HuH-7.5 (cell line): ENCODE measurements around the gene CCDC150.
"Not testable (repeated sequence)": the region's sequence is repeated elsewhere in the genome, so short reads cannot be mapped to it uniquely, and the experiment has no call there.

Experiments
- DNase-seq: peaks from one replicate; pipeline ENCODE4 v3.0.0; 2011; ENCODE audit warnings: low spot score

Gene CCDC150

GRCh38 chr2:196635156-196635555, 4.4 kb upstream of the CCDC150 start:
- DNase-seq, result no peak

GRCh38 chr2:196638765-196639164, 750 bp upstream of the CCDC150 start:
- no peak for DNase-seq

GRCh38 chr2:196640031-196640548, 575 bp downstream of the CCDC150 start:
- no peak for DNase-seq

GRCh38 chr2:196649202-196649601, 9.7 kb downstream of the CCDC150 start:
- no peak for DNase-seq

- DNase-seq, result no peak
Observed at GRCh38 chr2:196651387-196652094, 12.0 kb downstream of the CCDC150 start.

- DNase-seq, result no peak
Observed at GRCh38 chr2:196652869-196653268, 13.4 kb downstream of the CCDC150 start.

- DNase-seq, result no peak
Observed at GRCh38 chr2:196653843-196654242, 14.3 kb downstream of the CCDC150 start.

- DNase-seq, result no peak
Observed at GRCh38 chr2:196655761-196656160, 16.2 kb downstream of the CCDC150 start.

- DNase-seq, result no peak
Observed at GRCh38 chr2:196657333-196657732, 17.8 kb downstream of the CCDC150 start.

- DNase-seq, result no peak
Observed at GRCh38 chr2:196659844-196660243, 20.3 kb downstream of the CCDC150 start.

GRCh38 chr2:196660244-196660643, 20.7 kb downstream of the CCDC150 start:
- DNase-seq, result no peak

- DNase-seq, result no peak
Observed at GRCh38 chr2:196670342-196670741, 30.8 kb downstream of the CCDC150 start.

GRCh38 chr2:196675963-196676362, 36.4 kb downstream of the CCDC150 start:
- DNase-seq, result no peak

GRCh38 chr2:196677404-196677803, 37.9 kb downstream of the CCDC150 start:
- no peak for DNase-seq

- no peak for DNase-seq
Observed at GRCh38 chr2:196679368-196679767, 39.9 kb downstream of the CCDC150 start.

- DNase-seq, result no peak
Observed at GRCh38 chr2:196681510-196681909, 42.0 kb downstream of the CCDC150 start.

- DNase-seq, result no peak
Observed at GRCh38 chr2:196685792-196686191, 46.3 kb downstream of the CCDC150 start.

GRCh38 chr2:196686737-196687136, 47.2 kb downstream of the CCDC150 start:
- DNase-seq, result not testable (repeated sequence)

- peak; percentile 22 for DNase-seq
Observed at GRCh38 chr2:196696423-196697079, 57.0 kb downstream of the CCDC150 start.

- no peak for DNase-seq
Observed at GRCh38 chr2:196697825-196698224, 58.3 kb downstream of the CCDC150 start.

GRCh38 chr2:196702641-196703040, 63.1 kb downstream of the CCDC150 start:
- no peak for DNase-seq

GRCh38 chr2:196703695-196704094, 64.2 kb downstream of the CCDC150 start:
- DNase-seq, result no peak

GRCh38 chr2:196710056-196710455, 70.5 kb downstream of the CCDC150 start:
- not testable (repeated sequence) for DNase-seq

GRCh38 chr2:196711625-196712024, 72.1 kb downstream of the CCDC150 start:
- DNase-seq, result no peak
